K562 (cell line): ENCODE data around the gene THADA. TPM values are rescaled to one million over a fixed set of nuclear protein-coding genes. Genes with fewer than 3 reads are reported as not detected.

Source experiments
- ARID3A ChIP-seq: IDR thresholded peaks from 2 replicates; pipeline ENCODE4 v1.6.1; 2012; ENCODE audit warnings: low read depth, low read length, improper control_type of control experiment, borderline replicate concordance
- ARID4B ChIP-seq: sonication (generic); formaldehyde crosslinking; IDR thresholded peaks from 2 replicates; pipeline ENCODE4 v1.8.0; 2022; ENCODE audit warnings: mild to moderate bottlenecking, missing genetic modification reagents
- BRD4 ChIP-seq: fragments of 200-600 bp; sonication (generic); IDR thresholded peaks from 2 replicates; pipeline ENCODE4 v1.6.1; 2017; ENCODE audit warnings: inconsistent platforms
- CBFA2T3 ChIP-seq: fragments of 450-650 bp; IDR thresholded peaks from 2 replicates; pipeline ENCODE4 v1.6.1; 2017
- DACH1 ChIP-seq: fragments of 450-650 bp; IDR thresholded peaks from 2 replicates; pipeline ENCODE4 v1.6.1; 2018; ENCODE audit not compliant: partially characterized antibody
- EZH2 ChIP-seq: IDR thresholded peaks from 2 replicates; pipeline ENCODE4 v1.6.1; 2012; ENCODE audit warnings: low read depth, mild to moderate bottlenecking, inconsistent platforms, low read length, borderline replicate concordance
- HNRNPUL1 ChIP-seq: fragments of 200-400 bp; formaldehyde crosslinking; IDR thresholded peaks from 2 replicates; pipeline ENCODE4 v1.6.1; 2017; ENCODE audit warnings: low read length
- JUND ChIP-seq, 2 experiments: IDR thresholded peaks; 2 replicates in 1 of 2; 3 replicates in 1 of 2; pipeline ENCODE4 v1.6.1; 2011; ENCODE audit warnings: borderline replicate concordance in 2 of 2, low read depth in 2 of 2, low read length in 2 of 2, improper control_type of control experiment in 1 of 2, missing biosample characterization in 1 of 2, missing genetic modification characterization in 1 of 2, missing genetic modification reagents in 1 of 2
- MEF2A ChIP-seq: IDR thresholded peaks from 2 replicates; pipeline ENCODE4 v1.6.1; 2011; ENCODE audit warnings: low read depth, mild to moderate bottlenecking, low read length, moderate library complexity; ENCODE audit not compliant: control insufficient read depth
- PRDM10 ChIP-seq: fragments of 450-650 bp; IDR thresholded peaks from 2 replicates; pipeline ENCODE4 v1.6.1; 2018; ENCODE audit not compliant: partially characterized antibody
- RBM15 ChIP-seq: fragments of 200-400 bp; formaldehyde crosslinking; IDR thresholded peaks from 2 replicates; pipeline ENCODE4 v1.6.1; 2018; ENCODE audit warnings: mild to moderate bottlenecking, low read length, moderate library complexity; ENCODE audit not compliant: insufficient read depth
- SMAD2 ChIP-seq: fragments of 150-350 bp; IDR thresholded peaks from 2 replicates; pipeline ENCODE4 v1.6.1; 2014; ENCODE audit warnings: low read depth, mild to moderate bottlenecking, low read length
- SMC3 ChIP-seq: conservative IDR thresholded peaks from 2 replicates; pipeline ENCODE4 v1.6.1; 2011; ENCODE audit warnings: low read depth, low read length, improper control_type of control experiment; ENCODE audit not compliant: insufficient read depth
- SNRNP70 ChIP-seq: fragments of 200-400 bp; formaldehyde crosslinking; optimal IDR thresholded peaks from 2 replicates; pipeline ENCODE3; 2017; ENCODE audit warnings: low read depth, low read length
- SREBF2 ChIP-seq: sonication (generic); formaldehyde crosslinking; IDR thresholded peaks from 2 replicates; pipeline ENCODE4 v1.4.0; 2020; ENCODE audit warnings: mild to moderate bottlenecking, missing genetic modification reagents
- TFAM ChIP-seq: fragments of 250-450 bp; sonication (Bioruptor Pico); conservative IDR thresholded peaks from 2 replicates; pipeline ENCODE4 v1.5.0; 2021; ENCODE audit warnings: mild to moderate bottlenecking, moderate library complexity
- ZC3H4 ChIP-seq: sonication (generic); formaldehyde crosslinking; IDR thresholded peaks from 2 replicates; pipeline ENCODE4 v1.9.0; 2021; ENCODE audit warnings: missing genetic modification reagents, borderline replicate concordance
- ZNF184 ChIP-seq: sonication (generic); formaldehyde crosslinking; IDR thresholded peaks from 2 replicates; pipeline ENCODE4 v1.5.0; 2020; ENCODE audit warnings: missing genetic modification reagents
- ZNF583 ChIP-seq: fragments of 250-450 bp; sonication (Bioruptor Pico); IDR thresholded peaks from 2 replicates; pipeline ENCODE4 v1.4.0; 2020
- polyA plus RNA-seq, 8 experiments: library from polyadenylated mRNA; depleted of rRNA in 4 of 8; stranded (reverse) in 5 of 8; unstranded in 3 of 8; fragments of >200 nt; fragmentation: Nextera tagmentation in 2 of 8; fragmentation: Illumina TruSeq in 1 of 8; extraction: Ambion mirVana in 2 of 8; extraction: Trizol in 1 of 8; gene quantifications; 2 replicates each; pipeline versions ENCODE4 v1.2.1 to v1.2.3, GENCODE V29; 2011 to 2014; ENCODE audit warnings: inconsistent platforms in 1 of 8, missing spikeins in 1 of 8
- total RNA-seq, 7 experiments: library from RNA; depleted of rRNA in 6 of 7; stranded (reverse); fragments of >200 nt in 6 of 7; fragmentation: Illumina TruSeq in 2 of 7; extraction: Trizol in 2 of 7; gene quantifications; 2 replicates each; pipeline versions ENCODE4 v1.2.1 to v1.2.3, GENCODE V29; 2011 to 2021; ENCODE audit warnings: low replicate concordance in 1 of 7

The THADA gene
- total and polyA plus RNA-seq, 9 of the 15 experiments (the other 6 are each of a cell fraction or from before 2014, with no cell fraction given) = 17.8 to 34.7 (median 31.9) TPM

GRCh38 chr2:43228321-43228751, 367.5 kb downstream of the THADA start (continued):
- TF ChIP-seq RBM15 (no peak), ZNF583 (CRISPR knock-in tag) (no peak), HNRNPUL1 (no peak), BRD4 (no peak), CBFA2T3 (peak; percentile 65), DACH1 (peak; percentile 65), SNRNP70 (no peak), PRDM10 (no peak), ARID3A (no peak), EZH2 (no peak), ZC3H4 (CRISPR knock-in tag) (no peak), SREBF2 (no peak), ARID4B (CRISPR knock-in tag) (no peak), TFAM (CRISPR knock-in tag) (no peak), MEF2A (no peak), SMAD2 (no peak), SMC3 (no peak), JUND (IDR thresholded peaks at IDR 0.05; ENCODE audit: borderline replicate concordance, low read depth, low read length) (no peak), JUND (tag; IDR thresholded peaks at IDR 0.05; ENCODE audit: borderline replicate concordance, low read depth, low read length) (no peak), ZNF184 (CRISPR knock-in tag) (no peak)
